Glomerular endothelial cell (primary cell): ENCODE data around the gene LTC4S. TPM values are rescaled to one million over a fixed set of nuclear protein-coding genes. Genes with fewer than 3 reads are reported as not detected.

Source experiments
- DNase-seq: peaks from one replicate; pipeline ENCODE4 v3.0.0-alpha.2; 2011; ENCODE audit warnings: low read depth, low spot score; ENCODE audit errors: extremely low read depth
- total RNA-seq: library from RNA; depleted of rRNA; stranded (reverse); fragments of >200 nt; gene quantifications from 2 replicates; pipeline ENCODE4 v1.2.3, GENCODE V29; 2015

The LTC4S gene
- total RNA-seq, 1 donor from 2014 or later = not detected

GRCh38 chr5:179840766-179841165, 47.0 kb downstream of the LTC4S start:
- no peak for DNase-seq

DNA sequence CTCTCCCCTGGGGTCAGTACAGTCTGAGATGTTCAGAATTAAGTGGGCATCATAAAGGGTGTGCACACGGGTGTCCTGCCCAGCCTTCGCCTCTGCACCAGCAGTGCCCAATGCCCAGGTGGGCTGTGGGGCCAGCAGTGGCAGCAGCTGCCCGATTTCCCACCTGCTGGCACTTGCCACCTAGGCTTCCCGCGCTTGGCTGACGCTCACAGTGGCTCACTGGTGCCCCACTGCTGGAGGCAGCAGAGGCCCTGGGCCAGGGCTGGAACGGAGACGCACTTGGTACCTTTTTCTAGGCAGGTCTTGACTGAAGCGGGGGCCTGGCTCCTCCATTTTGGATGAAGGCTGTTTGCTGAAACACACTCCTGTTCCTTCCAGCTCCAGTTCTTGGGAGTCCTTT, 47.8 kb downstream of the LTC4S start:
- no peak for DNase-seq

Other genes starting within 250 kb of the LTC4S start
- gene RUFY1, start 243.4 kb upstream of the LTC4S start, total RNA-seq = 36.5 and 40.3 TPM in 2 replicates
- gene HNRNPH1, start 170.3 kb upstream of the LTC4S start, total RNA-seq = 215 and 341 TPM in 2 replicates
- 3.0 TPM in 1 of 2 replicates, not detected in the other for gene CBY3, start 113.0 kb upstream of the LTC4S start, total RNA-seq
- gene CANX, start 95.0 kb upstream of the LTC4S start, total RNA-seq = 446 and 509 TPM in 2 replicates
- gene MAML1, start 61.2 kb upstream of the LTC4S start, total RNA-seq = 21.7 and 25.1 TPM in 2 replicates
- 354 and 372 TPM in 2 replicates for gene MGAT4B, start 12.9 kb downstream of the LTC4S start, total RNA-seq
- 632 and 783 TPM in 2 replicates for gene SQSTM1, start 26.9 kb downstream of the LTC4S start, total RNA-seq
- gene MRNIP, start 64.8 kb downstream of the LTC4S start, total RNA-seq = 17.8 and 26.3 TPM in 2 replicates
- 94.2 and 131 TPM in 2 replicates for gene TBC1D9B, start 113.9 kb downstream of the LTC4S start, total RNA-seq